Measurements from ENCODE around the gene CRLF1.

CRLF1 gene

DNA sequence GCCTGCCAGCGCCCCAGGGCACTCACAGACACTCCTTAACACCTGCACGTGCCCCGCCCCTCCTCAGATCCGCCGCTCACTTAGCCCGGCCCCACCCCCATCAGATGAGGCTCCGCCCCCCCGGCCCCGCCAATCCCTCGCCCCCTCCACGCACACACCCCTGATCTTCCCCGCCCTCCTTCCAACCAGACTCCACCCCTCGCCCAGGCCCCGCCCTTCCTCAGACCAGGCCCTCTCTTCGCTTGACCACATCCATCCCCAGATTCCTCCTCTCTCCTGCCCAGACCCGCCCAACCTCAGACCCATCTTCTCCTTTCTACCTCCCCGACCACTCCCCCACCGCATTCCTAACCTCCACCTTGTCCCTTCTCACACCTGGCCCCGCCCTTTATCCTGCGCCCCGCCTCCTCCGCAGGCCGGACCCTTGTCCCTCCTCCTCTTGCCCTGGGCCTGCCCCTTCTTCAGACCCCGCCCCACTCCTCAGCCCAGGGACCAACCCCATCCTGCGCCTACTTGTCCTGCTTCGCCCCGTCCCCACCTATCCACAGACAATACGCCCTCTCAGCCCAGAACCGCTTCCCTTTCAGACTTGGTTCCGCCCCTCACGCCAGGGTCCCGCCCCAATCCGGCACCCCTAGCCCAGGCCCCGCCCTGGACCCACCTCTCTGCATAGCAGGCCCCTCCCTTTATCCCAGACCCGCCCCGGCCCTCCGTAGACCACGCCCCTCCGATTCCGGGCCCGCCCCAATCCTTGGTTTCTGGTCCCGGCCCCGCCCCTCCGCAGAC, 29.8 kb upstream of the CRLF1 start:
- DNase-seq: peak; percentile 99

DNA sequence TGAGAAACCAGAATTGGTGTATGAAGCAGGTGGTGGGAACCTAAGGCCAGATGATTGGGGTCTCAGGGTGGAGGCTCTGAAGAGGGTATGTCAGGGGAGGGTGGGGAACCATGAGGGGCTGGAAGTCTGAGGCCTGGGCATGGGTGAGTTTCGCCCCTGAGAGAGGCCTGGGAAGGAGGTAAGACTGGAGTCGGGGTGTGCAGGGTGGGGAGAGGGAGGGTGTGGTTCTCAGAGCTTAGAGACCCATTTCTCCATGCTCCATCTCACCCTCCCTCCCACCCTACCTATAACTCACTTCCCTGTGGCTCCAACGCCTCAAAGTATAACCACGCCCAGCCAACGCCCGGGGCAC, 29.2 kb upstream of the CRLF1 start:
- DNase-seq: no peak

GRCh38 chr19:18634612-18635297, 28.2 kb upstream of the CRLF1 start:
- no peak for DNase-seq

GRCh38 chr19:18633321-18633720, 26.7 kb upstream of the CRLF1 start:
- DNase-seq: no peak

DNA sequence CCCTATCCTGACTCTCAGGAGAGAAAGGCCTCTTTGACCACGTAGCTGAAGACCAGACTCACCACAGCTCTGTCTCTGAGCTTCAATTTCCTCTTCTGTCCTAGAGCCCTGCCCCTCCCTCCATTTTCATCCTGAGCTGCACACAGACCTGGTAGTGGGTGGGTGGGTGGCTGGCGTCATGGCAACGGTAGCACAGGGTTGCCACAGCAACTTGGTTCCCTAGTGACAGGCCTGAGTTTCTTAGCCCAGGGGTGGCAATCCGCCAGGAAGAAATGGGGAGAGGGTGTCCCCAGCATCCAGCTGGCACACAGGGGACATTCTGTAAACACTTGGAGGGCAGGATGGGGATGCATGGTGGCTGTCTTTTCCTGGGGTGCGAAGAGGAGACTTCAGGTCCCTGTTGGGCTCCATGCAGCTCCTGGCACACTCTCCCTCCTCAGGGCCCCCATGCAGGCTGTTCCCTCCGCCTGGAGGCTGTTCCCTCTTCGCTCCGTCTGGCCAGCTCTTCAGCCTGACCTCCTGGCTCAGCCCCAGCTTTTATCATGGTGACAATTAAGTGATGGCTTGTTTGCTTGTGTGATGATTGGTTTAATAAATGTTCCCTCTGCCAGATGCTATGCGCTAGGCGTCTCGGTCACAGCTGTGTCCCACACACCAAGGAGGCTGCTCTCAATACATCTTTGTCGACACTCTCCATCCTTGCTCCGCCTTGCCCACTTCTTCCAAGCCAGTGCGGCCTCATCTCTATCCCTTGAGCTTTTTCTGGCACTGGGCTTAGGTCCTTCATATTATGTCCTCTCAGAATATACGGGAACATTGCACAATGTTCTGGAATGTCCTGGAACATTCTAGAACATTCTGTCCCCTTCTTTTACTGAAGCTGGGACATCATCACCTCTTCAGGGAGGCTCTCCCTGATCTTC, 22.8 kb upstream of the CRLF1 start:
- no peak for DNase-seq

DNA sequence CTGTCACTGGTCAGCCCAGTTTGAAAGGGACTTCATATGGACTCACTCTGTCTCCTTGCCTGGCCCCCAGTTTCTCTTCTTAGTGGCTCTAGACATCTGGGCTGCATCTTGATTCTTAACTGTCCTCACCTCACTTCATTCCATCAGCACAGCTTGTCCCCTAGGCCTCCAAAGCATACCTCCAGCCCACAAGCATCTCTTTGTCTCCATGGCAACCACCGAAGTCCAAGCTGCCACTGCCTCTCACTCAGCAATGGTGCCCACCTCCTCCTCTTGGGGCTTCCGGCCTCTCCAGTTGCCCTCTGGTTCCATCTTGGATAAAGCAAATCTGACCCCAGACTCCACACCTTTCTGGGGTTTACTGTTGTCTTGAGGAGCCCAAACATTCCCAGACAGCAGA, 20.3 kb upstream of the CRLF1 start:
- no peak for DNase-seq

DNA sequence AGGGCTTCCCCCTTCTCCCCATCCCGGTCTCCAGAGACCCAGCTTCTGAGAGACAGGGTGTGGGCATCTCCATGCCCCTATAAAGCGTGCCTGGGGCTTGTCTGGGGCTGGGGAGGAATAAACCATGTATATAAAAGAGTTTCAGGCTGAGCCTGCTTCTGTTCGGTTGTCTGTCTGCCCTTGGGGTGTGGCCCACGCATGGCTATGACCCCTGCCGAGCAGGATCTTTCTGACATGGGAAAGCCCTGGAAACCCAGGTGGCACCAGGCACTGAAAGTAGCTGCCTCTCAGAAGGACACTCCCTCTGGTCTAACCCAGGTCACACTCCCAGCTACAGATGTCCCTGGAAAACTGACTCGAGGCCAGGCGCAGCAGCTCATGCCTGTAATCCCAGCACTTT, 14.3 kb upstream of the CRLF1 start:
- DNase-seq: no peak

DNA sequence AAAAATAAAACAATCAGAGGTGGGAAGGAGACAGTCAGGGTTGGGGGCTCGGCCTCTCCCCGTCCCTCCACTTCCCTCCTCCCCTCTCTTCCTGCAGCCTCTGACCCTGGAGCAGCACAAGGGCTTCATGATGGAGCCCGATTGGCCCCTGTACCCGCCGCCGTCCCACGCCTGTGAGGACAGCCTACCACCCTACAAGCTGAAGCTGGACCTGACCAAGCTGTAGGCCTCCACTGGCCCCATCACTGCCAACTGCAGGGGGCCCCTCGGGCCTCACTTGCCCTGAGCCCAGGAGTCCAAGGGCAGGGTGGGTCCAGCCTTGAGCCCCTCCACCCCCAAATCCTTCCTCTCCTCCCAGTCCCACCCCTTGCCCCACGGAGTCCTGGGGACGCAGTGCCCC, 13.7 kb upstream of the CRLF1 start:
- no peak for DNase-seq

GRCh38 chr19:18618236-18618635, 11.6 kb upstream of the CRLF1 start:
- no peak for DNase-seq

DNA sequence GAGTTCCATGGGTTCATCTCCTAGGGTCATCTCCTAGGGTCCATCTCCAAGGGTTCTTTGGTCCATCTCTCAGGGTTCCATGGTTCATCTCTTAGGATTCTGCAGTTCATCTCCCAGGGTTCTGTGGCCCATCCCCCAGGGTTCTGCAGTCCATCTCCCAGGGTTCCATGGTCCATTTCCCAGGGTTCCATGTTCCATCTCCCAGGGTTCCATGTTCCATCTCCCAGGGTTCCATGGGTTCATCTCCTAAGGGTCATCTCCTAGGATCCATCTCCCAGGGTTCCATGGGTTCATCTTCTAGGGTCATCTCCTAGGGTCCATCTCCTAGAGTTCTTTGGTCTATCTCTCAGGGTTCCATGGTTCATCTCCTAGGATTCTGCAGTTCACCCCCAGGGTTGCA, 11.0 kb upstream of the CRLF1 start:
- DNase-seq: no peak

- no peak for DNase-seq
These were observed 9.4 kb upstream of the CRLF1 start for GRCh38 chr19:18616023-18616422.

DNA sequence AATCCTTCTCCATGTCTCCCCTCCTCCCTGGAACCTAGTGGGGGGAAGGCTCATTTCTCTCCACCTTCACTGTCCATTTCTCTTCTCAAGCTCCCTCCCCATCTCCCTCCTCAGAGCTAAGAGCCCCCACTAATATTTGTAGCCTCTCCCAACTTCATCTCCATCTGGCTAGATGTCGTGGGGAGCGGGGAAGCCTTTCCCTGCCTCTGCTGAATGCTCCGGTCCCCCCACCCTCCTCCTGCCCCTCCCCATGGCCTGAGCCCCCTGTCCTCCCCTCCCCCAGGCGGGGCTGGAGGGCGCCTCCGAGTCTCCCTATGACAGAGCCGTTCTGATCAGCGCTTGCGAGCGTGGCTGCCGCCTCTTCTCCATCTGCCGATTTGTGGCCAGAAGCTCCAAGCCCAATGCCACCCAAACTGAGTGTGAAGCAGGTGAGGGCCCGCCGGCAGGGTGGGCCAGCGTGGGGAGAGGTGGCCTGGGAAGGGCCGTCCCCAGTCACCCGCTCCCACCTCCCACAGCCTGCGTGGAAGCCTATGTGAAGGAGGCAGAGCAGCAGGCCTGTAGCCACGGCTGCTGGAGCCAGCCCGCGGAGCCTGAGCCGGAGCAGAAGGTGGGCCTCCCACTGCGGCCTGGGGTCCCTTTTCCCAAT, 7.1 kb upstream of the CRLF1 start:
- no peak for DNase-seq

DNA sequence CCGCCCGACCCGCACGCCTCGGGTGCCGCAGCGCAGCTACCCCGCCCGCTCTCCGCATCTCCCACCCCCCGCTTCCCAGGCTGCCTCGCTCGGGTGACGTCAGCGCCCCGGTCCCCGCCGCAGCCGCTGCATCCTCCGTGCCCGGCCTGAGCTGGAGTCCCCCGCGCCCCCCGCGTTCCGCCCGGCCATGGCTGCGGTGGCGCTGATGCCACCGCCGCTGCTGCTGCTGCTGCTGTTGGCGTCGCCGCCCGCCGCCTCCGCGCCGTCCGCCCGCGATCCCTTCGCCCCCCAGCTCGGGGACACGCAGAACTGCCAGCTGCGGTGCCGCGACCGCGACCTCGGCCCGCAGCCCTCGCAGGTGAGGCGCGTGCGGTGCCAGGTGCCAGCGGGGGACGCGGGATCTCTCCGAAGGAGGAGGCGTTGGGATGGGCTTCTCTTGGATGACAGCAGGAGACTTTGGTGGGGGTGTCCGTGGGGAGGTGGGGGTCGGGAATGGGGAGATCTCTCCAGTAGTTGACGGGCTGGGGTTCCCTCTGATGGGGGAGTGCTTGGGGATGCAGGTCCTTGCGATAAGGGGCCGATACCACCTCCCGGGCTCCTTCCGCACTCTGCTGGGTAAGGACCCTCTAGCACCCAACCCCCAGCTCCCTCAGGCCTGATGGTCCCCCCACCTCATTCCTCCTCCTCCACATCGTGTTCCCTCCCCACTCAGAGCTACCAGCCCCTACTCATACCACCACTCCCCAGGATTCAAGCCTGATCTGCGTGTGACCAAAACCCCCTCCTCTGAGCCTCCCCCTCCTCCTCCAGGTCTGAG, 6.4 kb upstream of the CRLF1 start, which contains the start of gene TMEM59L:
Gene TMEM59L (plus strand): TSS at position 99 of the 817 bp plus-strand sequence. CDS start 89 bp downstream, at position 188.
- no peak for DNase-seq

DNA sequence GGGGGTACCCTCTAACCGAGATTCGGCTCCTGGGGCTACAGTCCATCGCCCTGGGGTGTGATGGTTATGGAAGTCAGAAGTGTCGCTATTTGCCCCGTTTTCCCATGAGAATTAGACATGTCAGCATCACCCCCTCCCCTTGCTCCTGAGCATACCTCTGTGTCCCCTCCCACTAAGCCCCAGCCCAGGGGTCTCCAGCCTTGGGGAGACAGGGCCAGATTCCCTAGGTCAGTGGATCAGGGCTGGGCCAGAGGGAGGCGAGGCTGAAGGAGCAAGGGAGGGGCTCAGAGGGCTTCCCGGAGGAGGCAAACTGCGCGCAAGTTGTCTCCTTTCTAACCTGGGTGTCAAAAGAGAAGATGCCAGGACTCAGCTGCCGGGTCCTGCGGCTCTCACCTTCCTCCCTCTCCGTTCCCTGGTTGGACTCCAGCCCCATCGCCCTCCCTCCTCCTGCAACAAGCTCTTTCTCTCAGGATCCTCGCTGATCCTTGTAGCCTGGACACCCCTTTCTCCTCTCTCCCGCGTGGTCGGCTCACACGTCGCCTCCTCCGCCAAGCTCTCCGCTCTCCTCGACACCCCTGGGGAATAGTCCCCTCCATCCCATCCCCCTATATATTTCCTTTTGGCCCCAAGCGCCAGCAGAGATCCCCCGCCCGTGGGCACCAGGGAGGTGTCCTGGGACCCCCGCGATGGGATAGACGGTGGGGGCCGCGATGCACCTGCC, 5.6 kb upstream of the CRLF1 start:
- no peak for DNase-seq

- DNase-seq: no peak
These were observed 4.9 kb upstream of the CRLF1 start for GRCh38 chr19:18611327-18612050.

- no peak for DNase-seq
These were observed 4.1 kb upstream of the CRLF1 start for GRCh38 chr19:18610556-18611326.

DNA sequence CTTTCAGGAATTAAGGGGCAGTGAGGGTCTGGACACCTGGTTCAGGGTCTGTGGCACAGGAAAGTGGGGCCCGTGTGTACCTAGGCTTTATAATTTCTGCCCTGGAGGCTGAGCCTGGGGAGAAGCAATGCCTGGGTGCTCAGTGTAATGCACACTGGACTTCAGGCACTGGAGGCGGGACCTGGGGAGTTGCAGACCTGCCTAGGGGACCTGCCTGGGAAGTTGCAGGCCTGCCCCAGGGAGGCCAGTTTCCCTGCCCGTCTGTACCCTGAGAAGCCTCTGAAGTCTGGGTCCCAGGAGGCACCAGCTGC, 3.6 kb upstream of the CRLF1 start:
- no peak for DNase-seq

DNA sequence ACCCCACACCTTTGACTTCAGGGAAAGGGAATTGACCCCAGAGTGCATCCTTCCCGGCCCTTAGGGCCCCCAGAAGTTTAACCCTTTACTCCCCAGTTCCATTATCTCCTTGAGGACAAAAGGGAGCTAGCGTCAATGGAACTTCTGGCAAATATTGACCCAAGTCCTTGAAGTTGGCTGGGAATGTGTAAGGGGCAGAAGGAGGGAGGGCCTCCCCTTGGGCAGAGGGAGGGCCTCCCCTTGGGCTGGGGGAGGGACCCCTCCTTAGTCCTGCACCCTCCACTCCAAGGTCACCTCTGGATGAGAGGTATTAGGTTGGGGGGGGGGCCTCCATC, 3.1 kb upstream of the CRLF1 start:
- no peak for DNase-seq

DNA sequence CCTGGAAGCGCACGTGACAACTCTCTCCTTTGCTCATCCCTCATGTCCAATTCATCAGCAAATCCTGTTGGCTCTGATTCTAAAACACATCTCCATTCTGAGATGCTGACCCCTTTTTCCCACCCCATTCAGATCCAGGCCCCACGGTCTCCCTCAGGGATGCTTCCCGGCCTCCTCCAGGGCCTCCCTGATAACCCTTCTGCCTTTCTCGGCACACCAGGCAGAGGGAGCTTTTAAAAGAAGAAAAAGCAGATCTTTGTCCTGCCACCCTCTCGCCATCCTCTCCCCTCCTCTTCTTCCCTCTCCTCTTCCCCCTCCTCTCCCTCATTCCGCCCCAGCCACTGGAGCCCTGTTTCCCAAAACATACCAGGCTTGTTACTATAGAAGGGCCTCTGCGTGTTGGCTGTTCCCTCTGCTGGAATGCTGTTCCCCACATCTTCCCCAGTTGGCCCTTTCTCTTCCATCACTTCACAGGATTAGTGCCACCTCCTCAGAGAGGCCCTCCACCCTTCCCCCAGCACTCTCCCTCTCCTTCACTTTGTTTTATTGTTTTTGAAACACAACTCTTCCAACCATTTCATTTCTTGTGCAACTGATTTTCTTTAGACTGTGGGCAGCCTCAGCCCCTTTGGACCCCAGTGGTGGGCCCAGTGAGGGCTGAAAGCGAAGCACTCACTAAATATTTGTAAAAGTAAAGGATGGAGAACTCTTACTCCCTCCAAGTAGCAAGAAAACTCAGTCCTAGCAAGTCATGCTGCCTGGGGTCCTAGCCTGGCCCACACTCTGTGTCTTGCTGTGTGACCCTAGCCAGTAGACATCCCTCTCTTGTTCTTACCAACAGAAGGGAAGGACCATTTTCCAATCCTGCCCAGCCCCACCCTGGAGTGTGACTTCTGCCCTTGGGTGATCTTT, 2.5 kb upstream of the CRLF1 start:
- DNase-seq: no peak

All from activated CD4-positive, alpha-beta T cell treated with anti-CD3 and anti-CD28 coated beads, Interleukin-10, Interleukin-2, amounts not matched to agents 100 ng/mL and 50 ng/mL, durations not matched to agents 16 hours and 8 hours (primary cell).